ENCODE data around the gene OR6C74.

OR6C74 gene

DNA sequence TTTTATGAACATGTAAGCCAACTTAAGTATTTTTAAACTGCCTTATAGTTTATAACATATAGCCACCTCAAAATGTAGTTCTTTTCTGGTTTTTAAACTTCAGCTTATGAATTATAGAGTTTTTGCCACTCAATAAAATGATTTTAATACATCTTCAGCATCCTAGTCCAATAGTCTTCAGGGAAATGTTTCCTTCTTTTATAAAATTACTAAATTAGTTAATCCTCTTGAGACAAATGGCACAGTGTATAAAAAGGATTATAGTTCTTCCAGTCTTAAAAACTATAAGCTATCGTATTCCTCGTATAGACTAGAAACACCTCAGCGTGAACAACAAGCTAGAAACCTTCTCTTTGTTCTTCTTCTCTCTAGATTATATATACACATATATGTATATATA lies at the start of gene OR6C74:
Gene OR6C74 (plus strand): TSS at position 301 of the 400 bp plus-strand sequence. CDS start 2,679 bp downstream, outside the sequence.
- no peak for DNase-seq

DNA sequence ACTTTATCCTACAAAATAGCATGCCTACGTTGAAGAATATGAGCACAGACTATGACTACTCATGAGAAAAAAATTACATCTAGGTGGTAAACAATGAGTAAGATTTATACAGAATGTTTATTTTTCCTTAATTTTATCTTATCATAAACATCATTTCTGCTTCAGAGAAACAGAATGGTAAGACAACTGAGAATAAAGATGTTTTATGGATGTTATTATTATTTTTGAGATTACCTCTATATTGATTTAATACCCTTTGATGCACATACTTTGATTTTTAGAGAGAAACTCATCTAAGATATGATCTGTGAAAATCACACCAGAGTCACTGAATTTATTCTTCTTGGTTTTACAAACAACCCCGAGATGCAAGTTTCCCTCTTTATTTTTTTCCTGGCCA lies 23.7 kb upstream of the OR6C74 start, which contains the start of gene OR10A7:
Gene OR10A7 (plus strand): TSS at position 301 of the 400 bp plus-strand sequence. CDS start 0 bp downstream, at position 301.
- DNase-seq, result no peak

DNA sequence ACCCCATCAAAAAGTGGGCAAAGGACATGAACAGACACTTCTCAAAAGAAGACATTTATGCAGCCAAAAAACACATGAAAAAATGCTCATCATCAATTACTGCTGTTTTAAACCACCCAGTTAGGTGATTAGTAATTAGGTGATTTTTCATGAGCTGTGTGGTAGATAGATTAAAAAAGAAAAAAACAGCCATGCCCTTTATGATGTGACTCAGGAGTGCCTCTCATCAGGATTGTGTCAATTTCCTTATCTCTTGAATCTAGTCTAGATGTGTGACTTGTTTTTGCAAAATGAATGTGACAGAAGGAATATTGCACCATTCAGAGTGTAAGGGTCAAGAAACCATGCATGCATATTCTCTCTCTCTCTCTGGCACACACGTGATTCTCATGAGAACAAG lies 17.9 kb upstream of the OR6C74 start:
- no peak for DNase-seq

DNA sequence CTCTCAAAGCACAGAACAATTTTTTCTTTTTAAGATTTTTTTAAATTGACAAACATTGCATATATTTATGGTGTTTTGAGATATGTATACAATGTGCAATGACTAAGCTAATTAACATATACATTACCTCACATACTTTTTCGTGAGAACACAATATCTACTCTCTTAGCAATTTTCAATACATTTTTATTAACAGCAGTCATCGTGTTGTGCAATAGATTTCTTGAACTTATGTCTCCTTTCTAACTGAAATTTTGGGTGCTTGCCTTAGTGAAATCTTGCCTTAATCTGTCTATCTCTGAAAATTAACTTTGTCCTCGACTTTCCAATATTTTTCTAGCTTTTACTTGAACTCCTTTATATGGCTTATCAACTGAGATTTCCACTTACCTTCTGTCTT lies 16.8 kb upstream of the OR6C74 start:
- no peak for DNase-seq

DNA sequence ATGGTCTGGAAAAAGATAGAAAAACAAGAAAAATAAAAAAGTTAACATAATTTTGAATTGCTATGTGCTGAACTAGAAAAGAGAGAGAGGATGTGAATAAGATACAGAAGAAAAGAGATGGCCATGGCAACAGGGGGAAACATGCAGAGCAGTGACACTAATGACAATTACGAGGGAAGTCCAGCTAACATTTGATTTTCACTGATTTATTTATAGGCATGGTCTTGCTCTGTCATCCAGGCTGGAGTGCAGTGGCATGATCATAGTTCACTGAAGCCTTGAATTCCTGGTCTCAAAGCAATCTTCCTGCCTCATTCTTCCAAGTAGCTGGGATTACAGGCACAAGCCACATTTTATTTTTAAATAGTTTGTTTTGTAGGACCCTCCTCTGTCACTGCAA lies 1.8 kb downstream of the OR6C74 start:
- DNase-seq, result no peak

DNA sequence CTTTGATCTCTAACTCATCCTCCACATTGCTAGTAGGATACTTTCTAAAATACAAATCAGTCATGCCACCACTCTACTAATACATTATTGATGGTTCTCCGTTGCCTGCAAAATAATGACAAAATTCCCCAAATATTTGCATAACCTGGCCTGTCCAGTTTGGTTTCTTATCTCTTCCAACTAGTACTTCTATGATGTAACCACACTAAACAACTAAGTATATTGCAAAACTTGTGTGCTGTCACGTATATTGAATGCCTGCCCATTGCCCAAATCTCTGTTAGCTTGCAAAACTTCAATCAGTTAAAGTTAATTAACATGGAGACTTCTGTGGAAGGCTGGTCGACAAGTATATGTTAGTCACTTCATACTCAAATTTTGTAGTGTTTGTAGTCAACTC lies 6.5 kb downstream of the OR6C74 start:
- DNase-seq, result no peak

DNA sequence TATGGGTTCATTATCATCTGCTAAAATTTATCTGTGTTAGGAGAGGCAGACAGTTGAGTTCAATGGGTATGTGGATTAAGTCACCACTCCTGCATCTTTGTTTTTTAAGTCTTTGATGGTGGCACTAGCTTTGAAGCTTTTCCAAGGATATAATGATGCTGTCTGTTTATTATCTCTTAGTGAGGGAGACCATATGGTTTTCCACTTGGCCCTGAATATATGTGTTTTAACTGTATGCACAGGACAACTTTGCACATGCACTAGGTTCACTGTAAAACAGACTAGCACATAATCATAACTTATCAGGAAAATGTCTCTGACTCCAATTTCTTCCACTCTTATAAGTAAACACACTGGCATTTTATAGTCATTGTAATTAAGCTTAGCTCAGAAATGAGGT lies 8.9 kb downstream of the OR6C74 start:
- DNase-seq, result no peak

DNA sequence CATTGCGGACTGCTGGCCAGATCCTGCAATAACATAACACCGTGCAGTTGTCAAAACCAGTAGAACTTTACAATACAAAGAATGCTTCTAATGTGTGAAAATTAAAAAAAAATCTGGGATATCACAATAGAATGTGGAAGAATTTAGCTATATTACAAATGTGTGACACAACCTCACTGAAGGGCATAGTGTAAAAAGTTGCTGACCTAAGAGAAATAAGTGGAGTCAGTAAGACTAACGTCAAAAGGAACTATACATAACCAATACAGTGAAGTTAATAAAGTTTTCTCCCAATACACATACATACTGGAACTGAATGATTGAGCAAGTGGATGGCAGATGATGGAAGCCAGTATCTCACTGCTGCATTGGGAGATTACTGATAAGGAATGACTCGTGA lies 12.4 kb downstream of the OR6C74 start:
- no peak for DNase-seq

DNA sequence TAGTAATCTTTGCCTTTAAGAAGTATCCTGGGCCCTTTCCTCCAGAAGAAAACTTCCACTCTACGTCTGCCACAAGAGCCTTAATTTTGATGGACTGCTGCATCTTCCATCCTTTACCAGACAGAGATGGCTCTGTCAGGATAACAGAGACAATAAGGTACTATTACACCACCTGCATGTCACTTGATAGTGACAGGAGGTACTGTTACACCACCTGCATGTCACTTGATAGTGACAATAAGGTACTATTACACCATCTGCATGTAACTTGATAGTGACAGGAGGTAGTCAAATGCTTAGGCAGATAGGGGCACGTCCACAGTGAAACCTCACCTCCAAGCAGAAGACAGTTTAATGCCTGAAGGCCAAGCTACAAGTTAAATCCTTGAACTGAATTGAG lies 13.9 kb downstream of the OR6C74 start:
- no peak for DNase-seq

DNA sequence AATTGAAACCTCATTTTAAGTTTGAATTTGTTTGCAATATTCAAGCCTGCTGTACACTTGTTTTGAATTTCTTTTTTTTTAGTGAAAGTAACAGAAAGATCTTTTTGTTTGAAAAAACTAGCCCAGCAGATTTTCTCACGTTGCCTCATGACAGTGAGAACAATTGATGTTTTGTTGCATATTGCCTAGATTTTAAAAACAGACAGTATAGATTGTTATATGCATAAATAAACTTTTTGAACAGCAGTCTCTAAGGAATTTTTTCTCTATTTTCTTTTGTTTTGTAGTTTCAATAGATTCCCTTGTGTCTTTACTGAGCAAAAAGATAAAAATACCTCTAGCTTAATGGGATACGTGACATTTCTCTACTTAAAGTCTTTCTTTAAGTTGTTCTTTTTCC lies 36.6 kb downstream of the OR6C74 start:
- no peak for DNase-seq

DNA sequence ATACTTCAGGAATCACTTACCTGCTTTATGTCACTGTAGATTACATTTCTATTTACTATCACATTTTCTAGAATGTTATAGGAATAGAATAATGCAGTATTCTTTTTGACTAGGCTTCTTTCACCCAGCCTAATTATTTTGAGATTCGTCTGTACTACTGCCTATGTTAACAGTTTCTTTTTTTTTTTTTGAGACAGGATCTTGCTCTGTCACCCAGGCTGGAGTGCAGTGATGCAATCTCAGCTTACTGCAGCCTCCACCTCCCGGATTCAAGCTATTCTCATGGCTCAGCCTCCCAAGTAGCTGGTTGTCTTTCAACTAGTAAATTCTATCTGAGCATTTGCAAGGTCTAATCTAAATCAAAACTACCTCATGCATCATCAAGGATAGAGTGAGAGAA lies 45.6 kb downstream of the OR6C74 start:
- DNase-seq, result no peak
